ENCODE measurements around the gene FOXQ1.
"Not testable (repeated sequence)": the region's sequence is repeated elsewhere in the genome, so short reads cannot be mapped to it uniquely, and the experiment has no call there.

FOXQ1 gene

DNA sequence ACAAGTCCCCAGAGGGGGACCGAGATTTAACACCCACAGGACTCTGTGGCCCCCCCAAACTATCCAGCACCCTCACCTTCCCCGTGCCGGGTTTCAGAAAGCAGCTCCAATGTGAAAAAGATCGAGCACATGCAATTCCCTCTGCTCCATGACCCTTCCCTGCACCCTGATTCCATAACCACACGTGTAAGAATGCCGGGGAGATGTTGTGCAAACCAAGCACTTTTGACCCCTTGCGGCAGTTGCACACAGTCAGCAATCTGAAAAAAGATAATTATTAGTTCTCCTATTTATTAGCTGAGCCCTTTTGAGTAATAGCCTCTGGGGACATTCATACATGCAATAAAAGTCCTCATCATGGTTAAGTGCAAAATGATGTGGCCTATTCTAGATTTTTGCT is 13.0 kb downstream of the FOXQ1 start:
- no peak for DNase-seq

DNA sequence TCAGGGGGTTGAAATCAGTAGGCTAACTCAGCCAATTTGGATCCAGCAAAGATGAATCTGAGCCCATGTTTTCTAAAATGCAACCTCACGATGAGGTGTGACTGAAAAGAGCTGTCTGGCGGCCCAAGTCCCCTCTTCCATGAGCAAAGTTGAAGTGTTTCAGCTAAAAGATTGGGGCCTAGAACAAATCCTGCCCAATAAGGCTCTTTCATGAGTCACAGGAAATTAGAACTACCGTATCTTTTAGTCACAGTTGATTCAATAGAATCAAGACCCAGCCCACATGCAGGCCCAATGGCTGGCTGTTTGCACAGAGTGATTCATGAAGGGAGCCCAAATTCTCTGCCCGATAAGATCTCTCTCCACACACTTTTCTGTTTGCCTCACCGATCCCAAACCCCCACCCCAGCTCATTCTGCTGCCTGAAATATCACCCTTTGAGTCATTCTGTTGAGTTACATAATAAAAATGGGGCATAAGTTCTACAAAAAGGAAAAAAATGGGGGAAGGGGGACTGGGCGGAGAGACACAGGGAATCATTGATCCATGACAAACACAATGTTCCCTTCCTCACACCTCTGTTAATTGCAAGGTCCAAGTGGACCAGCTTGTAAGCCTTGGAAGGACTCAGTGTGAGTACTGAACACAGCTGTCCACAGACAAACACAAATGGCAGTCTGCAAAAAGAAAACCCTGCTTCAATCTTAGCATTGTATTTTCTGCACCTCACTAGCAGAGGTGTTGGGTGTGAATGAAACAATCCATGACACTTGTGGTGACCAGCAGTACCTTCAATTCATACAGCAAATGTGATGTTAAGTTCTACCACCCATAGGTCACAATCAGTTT is 13.8 kb downstream of the FOXQ1 start:
- no peak for DNase-seq

DNA sequence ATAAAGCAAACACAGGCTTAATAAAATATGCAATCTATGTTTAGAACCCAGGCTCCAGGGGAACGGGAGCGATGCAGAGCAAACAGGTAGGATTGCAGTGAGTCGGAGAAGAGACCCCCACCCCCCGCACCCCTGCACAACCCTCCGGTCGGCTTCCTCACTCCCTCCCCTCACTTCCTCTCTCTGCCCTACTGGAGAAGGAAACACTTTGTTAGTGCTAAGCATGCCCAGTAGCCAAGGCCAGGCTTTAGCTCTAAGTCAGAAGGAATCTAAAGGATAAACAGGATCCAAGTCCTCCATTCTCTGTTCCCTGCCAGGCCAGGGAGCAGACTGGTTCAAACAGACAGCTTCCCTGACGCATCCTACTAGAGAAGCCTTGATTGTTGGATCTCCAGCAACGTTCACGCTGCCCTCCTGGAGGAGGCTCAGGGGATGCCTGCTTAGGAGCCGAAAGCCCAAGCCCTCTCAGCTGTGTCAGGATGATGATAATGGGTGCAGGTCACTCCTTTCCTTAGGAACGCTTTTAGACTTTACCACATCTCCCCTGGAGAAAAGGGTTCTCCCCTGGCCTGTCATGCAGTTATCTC is 14.7 kb downstream of the FOXQ1 start:
- DNase-seq = no peak

DNA sequence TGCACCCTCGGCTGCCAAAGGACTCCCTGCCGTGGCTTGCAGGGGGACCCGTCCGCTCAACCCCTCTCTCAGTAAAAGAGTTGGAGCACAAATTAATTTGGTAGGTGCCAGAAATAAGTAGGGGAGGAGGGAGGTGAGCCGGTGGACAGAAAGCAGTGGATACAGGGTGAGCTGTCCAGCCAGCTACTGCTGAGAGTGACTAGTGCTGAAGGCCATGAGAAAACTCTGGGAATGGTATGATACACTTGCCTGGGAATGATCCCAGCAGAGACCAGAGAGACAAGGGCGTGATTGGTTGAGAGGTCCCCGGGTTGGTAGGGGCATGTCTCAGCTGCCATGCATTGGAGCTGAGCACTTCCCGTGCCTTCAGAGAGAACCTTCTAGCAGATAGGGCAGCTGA is 15.7 kb downstream of the FOXQ1 start:
- no peak for DNase-seq

DNA sequence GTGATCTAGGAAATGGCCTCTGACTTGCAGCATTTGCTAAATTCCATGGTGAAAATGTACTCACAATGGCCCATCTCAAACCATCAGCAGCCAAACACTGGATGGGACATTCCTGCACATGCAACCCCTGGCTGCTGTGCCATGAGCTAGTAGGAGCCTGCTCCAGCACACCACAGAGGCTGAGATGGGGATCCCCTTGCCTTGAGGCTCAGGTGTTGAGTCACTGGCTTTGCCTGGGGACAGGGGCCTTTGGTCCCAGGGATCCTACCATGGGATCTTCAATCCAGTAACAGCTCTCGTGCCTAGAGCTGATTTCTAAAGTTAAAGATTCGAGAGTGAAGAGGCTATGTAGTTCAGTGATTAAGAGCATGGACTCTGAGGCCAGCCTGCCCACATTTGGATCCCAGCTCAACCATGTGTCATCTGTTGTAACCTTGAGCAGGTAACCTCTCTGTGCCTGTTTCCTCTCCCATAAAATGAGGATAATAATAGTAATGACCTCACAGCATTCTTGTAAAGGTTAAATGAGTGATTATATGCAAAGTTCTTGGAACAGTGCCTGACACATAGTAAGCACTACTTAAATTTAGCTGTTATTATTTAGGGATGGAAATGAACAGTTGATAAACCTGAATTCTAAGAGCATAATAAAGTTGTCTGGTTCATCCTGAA is 16.4 kb downstream of the FOXQ1 start:
- DNase-seq = no peak

DNA sequence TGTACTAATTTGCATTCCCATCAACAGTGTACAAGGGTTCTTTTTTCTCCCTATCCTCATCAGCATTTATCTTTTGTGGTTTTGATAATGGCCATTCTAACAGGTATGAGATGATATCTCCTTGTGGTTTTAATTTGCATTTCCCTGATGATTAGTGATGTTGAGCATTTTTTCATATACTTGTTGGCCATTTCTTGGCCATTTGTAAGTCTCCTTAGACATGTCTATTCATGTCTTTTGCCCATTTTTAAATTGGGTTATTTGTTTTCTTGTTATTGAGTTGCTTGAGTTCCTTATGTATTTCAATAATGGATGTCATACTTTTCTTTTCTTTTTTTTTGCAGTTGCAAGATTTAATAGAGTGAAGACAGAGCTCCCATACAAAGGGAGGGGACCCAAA is 17.8 kb downstream of the FOXQ1 start:
- no peak for DNase-seq

DNA sequence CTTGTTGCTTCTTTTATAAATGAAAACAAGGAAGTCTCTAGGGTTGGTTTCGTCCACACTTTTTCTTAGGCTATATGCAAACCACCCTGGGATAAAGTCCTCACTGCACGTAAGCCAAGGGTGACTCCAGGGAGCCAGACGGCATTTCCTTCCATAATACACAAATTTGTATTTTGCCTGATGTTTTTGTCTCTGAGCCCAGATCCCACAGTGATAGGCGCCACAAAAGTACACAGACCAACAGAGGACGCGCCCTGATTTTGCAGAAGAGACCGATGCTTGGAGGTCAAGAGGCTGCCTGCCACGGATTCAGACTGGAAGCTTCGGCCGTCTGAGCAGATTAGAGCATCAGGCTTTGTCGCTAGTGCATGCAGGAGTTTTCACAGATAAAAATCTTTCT is 22.8 kb downstream of the FOXQ1 start:
- DNase-seq = no peak

DNA sequence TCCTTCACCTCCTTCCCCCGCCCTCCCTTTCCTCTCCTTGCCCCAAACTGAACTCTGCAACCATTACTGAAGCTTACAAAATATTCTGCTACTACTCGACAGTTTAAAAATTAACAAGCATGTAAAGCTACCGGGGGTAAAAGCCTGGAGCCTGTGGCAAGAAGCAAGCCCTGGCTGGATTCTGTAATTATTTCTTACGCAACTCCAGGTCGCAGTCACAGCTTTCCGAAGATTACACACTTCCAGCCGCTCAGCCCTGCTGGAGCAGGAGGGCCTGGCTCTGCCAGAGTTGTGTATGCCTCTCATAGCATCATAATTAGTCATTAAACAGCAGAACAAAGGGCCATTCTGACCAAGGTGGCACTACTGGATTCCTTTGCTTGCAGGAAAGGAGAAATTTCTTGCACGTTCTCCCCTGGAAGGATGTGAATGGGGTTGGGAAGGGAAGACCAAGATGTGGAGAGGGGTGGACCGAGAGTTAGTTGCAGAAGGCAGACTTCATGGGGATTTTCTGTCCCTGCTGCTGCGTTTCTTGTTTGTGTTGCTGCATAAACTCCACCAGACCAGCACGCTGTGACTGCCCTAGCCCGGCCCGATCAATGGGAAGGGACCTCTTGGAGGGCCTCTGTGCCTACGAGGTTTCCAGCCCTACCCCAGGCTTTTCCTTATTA is 23.6 kb downstream of the FOXQ1 start:
- DNase-seq = no peak

DNA sequence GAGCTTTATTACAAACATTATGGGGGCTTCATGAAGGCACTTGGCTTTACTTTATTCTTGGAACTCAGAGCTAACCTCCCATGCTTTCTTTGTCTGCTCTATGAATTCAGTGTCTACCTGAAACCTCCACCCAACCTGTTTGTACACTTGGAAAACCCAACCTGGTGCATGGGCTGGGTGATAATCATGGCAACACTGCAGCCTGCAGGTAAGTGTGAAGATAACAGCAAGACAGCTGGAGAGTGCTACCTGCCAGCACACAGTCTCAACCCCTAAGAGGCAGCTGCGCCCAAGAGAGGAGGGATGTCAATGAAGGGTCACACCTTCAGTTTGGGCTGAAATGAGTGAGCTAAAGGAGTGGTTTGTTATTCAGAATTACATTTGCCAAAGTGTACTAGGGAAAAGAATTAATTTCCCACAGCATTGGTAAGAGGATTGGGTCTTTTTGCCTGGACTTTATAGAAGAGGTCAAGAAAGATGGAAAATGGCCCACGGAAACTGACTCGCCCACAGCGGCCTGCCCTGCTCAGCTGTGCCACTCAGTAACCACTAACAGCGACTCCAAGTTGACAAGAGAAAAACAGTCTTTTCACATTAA is 24.4 kb downstream of the FOXQ1 start:
- DNase-seq = no peak

DNA sequence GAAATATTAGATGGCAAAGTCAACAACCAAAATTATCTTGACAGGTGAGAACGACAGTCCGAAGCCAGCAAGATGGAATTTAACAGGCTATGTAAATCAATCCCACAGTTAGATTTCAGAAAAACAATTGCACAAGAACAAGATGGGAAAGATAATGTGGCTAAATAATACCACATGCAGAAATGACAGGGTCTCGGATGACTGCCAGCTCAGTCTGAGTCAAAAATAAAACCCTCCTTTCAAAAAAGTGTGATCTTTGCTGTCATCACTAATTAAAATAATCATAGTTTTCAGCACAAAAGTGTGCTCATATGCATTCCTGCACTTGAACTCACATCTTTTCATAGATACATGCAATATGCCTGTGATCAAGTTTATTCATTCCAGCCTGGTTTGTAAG is 25.9 kb downstream of the FOXQ1 start:
- no peak for DNase-seq

DNA sequence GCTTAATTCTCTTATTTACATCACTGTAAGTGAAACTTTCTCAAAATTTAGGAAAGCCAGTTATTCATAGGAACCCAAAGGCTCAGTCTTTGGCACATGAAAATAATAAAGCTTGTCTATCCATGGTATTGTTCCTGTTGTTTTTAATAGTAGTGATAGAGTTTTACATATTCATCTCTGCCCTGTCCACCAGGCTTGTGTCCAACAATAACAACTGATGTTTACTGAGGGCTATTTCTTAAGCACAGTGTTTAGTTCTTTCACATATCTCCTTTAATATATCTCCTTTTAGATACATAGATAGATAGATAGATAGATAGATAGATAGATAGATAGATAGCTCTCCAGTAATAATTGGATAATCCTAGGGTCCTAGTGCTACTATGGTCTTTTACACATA is 34.2 kb downstream of the FOXQ1 start:
- no peak for DNase-seq

DNA sequence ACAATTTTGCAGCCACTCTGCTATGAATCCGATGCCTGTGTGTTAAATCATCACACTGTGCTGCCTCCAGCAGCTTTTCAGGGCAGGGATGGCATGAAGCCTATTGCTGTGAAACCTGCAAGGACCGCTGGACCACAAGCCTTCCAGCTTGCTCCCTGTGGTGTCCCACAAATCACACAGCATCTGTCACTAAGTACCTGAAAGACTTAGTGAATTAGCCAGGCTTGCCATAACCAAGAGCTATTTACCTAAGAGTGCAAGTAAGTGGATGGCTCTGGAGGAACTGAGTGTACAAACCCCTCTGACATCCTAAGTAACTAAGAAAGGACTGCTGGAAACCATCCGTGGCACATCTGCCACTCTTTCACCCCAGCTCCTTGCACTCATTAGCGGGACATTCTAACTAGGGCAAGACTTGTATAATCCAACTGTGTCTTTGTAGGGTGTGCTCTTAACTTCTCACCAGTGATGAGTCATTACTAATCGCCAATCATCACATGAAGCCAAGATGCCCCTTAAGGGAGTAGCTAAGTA is 34.7 kb downstream of the FOXQ1 start:
- no peak for DNase-seq

DNA sequence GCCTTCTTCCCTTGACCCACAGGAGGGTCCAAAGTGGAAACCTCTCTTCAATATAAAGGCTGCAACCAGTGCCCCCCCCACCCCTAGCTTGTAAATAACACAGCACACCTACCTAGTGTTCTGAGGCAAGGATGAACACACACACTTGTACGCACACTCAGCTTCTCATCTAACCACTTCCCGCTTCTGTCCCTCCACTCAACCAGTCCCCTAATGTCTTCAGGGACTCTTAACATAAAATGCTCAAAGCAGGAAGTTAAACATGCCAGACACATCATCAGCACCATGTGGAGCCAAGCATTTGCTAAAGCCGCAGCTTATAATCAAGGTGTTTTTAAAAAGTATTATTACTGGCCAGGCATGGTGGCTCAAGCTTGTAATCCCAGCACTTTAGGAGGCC is 35.3 kb downstream of the FOXQ1 start:
- no peak for DNase-seq

DNA sequence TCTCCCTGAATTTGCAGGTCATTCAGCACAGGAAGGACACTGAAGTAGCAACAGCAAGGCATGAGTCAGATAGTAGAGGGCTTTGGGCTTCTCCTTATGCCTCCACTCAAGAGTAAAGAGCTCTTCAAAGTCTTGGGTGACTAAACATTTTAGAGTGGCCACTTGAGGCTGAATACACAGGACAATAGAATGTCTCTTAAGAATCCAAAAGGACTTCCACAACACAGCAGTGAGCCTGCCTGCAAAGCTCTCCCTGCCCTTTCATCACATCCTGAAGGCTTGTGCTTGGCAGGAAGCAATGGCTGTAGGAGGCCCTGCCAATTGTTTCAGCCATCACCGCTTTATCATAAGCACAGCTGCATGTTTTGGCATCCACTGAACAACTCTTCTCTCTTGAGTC is 36.8 kb downstream of the FOXQ1 start:
- no peak for DNase-seq

DNA sequence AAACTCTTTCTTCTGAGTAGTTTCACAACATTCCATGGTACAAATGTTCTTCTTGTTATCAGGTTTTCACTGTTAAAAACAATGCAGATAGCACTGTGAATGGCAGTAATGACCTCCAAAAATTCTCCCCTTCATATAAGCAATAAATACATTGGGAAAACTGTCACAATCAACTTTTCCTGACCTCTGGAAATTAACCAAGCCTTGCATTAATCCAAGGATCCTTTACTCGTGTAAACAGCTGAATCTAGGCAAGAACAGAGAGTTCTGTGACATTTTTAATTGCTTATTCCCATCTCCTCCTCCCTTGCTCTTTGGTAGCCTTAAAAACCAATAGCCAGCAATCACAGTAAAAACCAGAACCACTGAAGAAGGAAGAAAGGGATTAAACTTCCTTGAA is 37.8 kb downstream of the FOXQ1 start:
- DNase-seq = no peak

DNA sequence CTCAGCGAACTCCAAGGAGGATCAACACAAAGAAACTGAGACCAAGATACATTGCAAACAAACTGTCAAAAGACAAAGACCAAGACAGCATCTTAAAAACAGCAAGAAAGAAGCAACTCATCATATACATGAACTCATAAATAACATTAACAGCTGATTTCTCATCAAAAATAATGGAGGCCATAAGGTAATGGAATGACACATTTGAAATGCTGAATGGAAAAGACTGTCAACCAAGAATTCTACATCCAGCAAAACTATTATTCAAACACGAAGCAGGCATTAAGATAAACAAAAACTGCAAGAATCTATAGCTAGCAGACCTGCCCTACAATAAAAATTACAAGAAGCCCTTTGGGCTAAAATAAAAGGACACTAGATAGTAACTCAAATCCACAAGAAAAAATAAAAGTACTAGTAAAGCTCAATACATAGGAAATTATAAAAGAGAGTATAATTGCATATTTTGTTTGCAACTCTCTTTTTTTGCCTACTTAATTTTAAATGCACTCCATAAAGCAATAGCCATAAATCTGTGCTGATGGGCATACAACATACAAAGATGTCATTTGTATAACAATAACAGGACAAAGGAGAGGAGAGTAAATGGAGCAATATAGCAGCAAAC is 39.6 kb downstream of the FOXQ1 start:
- no peak for DNase-seq

DNA sequence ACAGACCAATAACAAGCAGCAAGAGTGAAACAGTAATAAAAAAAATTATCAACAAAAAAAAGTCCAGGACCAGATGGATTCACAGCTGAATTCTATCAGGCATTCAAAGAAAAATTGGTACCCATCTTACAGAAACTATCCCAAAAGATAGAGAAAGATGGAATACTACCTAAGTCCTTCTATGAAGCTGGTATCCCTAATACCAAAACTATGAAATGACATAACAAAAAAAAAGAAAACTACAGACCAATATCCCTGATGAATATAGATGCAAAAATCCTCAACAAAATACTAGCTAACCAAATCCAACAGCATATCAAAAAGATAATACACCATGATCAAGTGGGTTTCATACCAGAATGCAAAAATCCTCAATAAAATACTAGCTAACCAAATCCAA is 43.2 kb downstream of the FOXQ1 start:
- DNase-seq = not testable (repeated sequence)

DNA sequence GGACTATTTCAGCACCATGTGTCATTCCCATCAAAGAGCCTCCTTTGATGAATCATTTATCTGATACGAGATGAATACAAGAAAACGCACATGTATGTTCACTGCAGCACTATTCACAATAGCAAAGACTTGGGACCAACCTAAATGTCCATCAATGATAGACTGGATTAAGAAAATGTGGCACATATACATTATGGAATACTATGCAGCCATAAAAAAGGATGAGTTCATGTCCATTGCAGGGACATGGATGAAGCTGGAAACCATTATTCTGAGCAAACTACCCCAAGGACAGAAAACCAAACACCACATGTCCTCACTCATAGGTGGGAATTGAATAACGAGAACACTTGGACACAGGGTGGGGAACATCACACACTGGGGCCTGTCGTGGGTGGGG is 49.8 kb downstream of the FOXQ1 start:
- not testable (repeated sequence) for DNase-seq

DNA sequence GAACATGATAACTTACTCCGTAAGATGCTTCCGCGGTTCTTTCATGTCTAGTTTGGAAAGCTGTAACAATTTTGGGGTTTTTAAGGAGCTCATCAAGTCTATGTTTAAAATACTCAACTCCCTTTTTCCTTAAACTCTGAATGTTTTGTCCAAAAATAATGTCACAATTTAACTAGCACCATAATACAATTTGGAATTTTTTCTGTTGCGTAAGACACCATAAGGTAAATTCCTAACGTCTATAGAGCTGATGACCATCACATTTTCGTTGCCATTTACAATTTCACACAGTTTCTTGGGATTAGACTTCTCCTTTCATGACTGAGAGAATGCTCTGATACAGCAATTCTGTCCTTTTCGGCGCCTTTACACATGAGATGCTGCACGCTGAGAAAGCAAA is 50.7 kb downstream of the FOXQ1 start:
- no peak for DNase-seq

DNA sequence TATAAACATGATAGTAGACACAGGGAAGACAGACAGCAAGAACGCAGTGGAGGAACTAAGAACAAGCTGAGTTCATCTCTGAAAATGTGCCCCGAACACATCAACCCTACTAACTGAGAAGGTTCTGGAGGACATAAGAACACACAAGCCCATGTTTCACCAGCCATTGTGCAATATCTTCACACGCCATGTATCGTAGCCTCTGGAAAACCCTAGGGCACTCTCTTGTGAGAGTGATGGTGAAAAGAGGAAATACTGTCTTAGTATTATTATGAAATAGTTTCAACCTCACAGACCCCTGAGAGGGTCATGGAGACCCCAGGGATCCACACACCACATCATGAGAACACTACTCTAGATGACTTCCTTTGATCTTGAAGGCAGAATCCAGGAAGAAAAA is 51.4 kb downstream of the FOXQ1 start:
- DNase-seq = no peak

DNA sequence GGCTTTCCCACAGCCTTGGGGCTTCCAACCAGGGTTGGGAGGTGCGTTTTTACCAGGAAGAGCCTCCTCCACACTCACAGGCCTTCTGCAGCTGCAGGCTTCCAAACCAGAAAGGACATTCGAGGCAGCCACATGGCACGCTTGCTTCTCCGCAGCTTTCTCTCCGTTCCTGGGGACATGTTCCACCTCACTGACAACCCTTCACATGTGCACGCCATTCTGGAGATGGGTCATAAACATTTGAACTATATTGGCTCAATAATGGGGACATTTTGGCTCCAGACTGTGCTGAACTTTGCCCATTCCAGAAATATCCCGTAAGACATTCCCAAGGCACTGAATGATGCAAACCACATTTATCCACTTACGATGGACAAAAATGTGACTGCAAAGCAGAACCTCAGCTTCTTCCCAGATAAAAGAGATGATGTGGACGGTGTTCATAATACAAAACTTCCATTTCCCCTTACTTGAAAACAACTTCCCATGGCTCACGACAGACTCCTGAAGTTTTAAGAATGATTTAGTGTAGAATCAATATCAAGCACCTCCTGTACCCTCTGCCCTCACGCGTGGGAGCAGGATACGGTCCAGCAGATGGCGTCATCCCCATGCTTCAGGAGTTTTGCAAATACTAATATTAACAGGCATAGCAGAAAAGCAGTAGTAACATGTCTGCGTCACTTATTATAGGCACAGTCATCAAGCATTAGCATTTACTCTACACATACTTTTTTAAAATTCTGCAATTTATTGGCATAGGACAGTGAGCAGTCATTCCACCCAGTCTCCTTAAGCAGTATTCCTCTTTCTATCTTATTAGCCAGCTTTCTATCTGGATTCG is 52.1 kb downstream of the FOXQ1 start:
- no peak for DNase-seq
